NOMO-1 (cell line): ENCODE measurements around the gene ANKRD31.
"Not testable (repeated sequence)": the region's sequence is repeated elsewhere in the genome, so short reads cannot be mapped to it uniquely, and the experiment has no call there.

Experiments used
- DNase-seq, 2 experiments: peaks; one replicate each; lab custom pipeline; 2025; ENCODE audit not compliant: unreplicated experiment in 2 of 2; lab: John Stamatoyannopoulos, UW

Gene ANKRD31

GRCh38 chr5:75226916-75227315 is 9.8 kb downstream of the ANKRD31 start:
- DNase-seq = no peak

- no peak for DNase-seq
Measured at GRCh38 chr5:75225506-75225905, 11.2 kb downstream of the ANKRD31 start.

- not testable (repeated sequence) for DNase-seq
Measured at GRCh38 chr5:75220787-75221186, 15.9 kb downstream of the ANKRD31 start.

- DNase-seq = no peak
Measured at GRCh38 chr5:75214928-75215327, 21.8 kb downstream of the ANKRD31 start.

- DNase-seq = no peak
Measured at GRCh38 chr5:75214409-75214808, 22.3 kb downstream of the ANKRD31 start.

GRCh38 chr5:75203604-75204003 is 33.1 kb downstream of the ANKRD31 start:
- no peak for DNase-seq

- no peak for DNase-seq
Measured at GRCh38 chr5:75202935-75203334, 33.7 kb downstream of the ANKRD31 start.

- DNase-seq = no peak
Measured at GRCh38 chr5:75200776-75201175, 35.9 kb downstream of the ANKRD31 start.

- DNase-seq = no peak
Measured at GRCh38 chr5:75199946-75200345, 36.7 kb downstream of the ANKRD31 start.

- DNase-seq = no peak
Measured at GRCh38 chr5:75199071-75199470, 37.6 kb downstream of the ANKRD31 start.

GRCh38 chr5:75197745-75198144 is 38.9 kb downstream of the ANKRD31 start:
- no peak for DNase-seq

- DNase-seq = no peak
Measured at GRCh38 chr5:75192804-75193203, 43.9 kb downstream of the ANKRD31 start.

- DNase-seq = no peak
Measured at GRCh38 chr5:75192264-75192663, 44.4 kb downstream of the ANKRD31 start.

GRCh38 chr5:75190227-75190626 is 46.5 kb downstream of the ANKRD31 start:
- no peak for DNase-seq

GRCh38 chr5:75189353-75189752 is 47.3 kb downstream of the ANKRD31 start:
- no peak for DNase-seq

- DNase-seq = no peak
Measured at GRCh38 chr5:75185763-75186162, 50.9 kb downstream of the ANKRD31 start.

GRCh38 chr5:75176009-75176408 is 60.7 kb downstream of the ANKRD31 start:
- not testable (repeated sequence) for DNase-seq

- not testable (repeated sequence) for DNase-seq
Measured at GRCh38 chr5:75174872-75175271, 61.8 kb downstream of the ANKRD31 start.

- DNase-seq = no peak
Measured at GRCh38 chr5:75169516-75169915, 67.2 kb downstream of the ANKRD31 start.

GRCh38 chr5:75168026-75168735 is 68.5 kb downstream of the ANKRD31 start:
- DNase-seq = no peak

- DNase-seq = no peak
Measured at GRCh38 chr5:75167345-75167744, 69.3 kb downstream of the ANKRD31 start.

- DNase-seq = not testable (repeated sequence)
Measured at GRCh38 chr5:75161508-75161907, 75.2 kb downstream of the ANKRD31 start.

- no peak for DNase-seq
Measured at GRCh38 chr5:75156585-75156984, 80.1 kb downstream of the ANKRD31 start.
